IPS-18a (cell line): Measurements from ENCODE around the gene SYT1.

ENCODE experiments used
- H3K27ac ChIP-seq: one replicate; pipeline ENCODE4 v1.5.1; 2013; ENCODE audit warnings: low read length
- H3K27me3 ChIP-seq: one replicate; pipeline ENCODE4 v1.6.1; 2013; ENCODE audit warnings: mild to moderate bottlenecking, low read length; ENCODE audit not compliant: control insufficient read depth, insufficient read depth
- H3K36me3 ChIP-seq: one replicate; pipeline ENCODE4 v1.6.1; 2013; ENCODE audit warnings: low read depth, low read length; ENCODE audit not compliant: control insufficient read depth
- H3K4me1 ChIP-seq: one replicate; pipeline ENCODE4 v1.6.1; 2013; ENCODE audit warnings: low read depth, low read length; ENCODE audit not compliant: control insufficient read depth
- H3K4me3 ChIP-seq: one replicate; pipeline ENCODE4 v1.5.1; 2013; ENCODE audit warnings: low read length
- H3K9ac ChIP-seq: one replicate; pipeline ENCODE4 v1.6.1; 2013; ENCODE audit warnings: mild to moderate bottlenecking, low read length, moderate library complexity
- H3K9me3 ChIP-seq: one replicate; pipeline ENCODE4 v1.6.1; 2013; ENCODE audit warnings: low read depth, low read length; ENCODE audit not compliant: control insufficient read depth

SYT1 gene

DNA sequence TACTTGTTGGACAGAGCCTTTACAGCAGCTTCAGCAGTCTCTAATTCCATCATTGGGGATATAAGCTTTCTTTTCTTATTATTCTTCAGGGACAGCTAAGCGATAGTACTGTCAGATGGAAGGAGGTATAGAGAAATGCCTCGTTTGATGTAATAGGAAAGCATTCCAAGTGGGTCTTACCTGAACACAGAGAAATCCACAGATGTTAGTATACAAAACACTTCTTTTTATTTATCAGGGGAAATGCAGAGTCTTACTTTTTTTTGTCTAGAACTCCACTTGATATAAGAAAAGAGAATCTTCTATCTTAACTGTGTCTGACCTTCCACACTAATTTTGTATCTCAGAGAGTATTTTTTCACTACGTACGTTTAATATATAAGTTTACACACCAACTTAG lies 1.9 kb downstream of the SYT1 start:
- peaks cover 26% of the 10 kb centered on the region for H3K4me1 ChIP-seq
- no peaks in the 10 kb centered on the region for H3K27me3 ChIP-seq
- H3K36me3 ChIP-seq = no peaks in the 10 kb centered on the region
- no peak overlapping the region for H3K9ac ChIP-seq
- H3K27ac ChIP-seq = no peak overlapping the region
- H3K9me3 ChIP-seq = no peaks in the 10 kb centered on the region
- H3K4me3 ChIP-seq = peak overlapping the region; percentile 88

DNA sequence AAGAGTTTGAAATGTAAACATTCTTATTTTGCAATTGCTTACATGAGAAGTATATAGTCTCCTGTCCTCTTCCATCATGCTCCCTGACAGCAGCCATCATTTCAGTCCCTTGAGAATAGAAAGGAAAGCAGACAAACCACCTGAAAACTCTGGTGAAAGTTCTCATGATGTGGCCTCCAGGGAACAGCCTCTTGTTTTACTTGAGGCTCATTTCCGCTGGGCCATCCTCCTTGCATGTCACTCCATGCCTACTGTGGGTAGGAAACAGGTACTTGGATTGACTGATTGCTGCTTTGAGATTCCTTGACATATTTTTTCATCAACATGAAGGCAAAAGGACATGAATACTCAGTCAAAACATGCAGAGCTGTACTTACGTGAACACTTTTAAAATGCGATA lies 6.0 kb downstream of the SYT1 start:
- H3K9ac ChIP-seq = no peak overlapping the region
- no peak overlapping the region for H3K4me3 ChIP-seq
- H3K27ac ChIP-seq = no peak overlapping the region
- H3K27me3 ChIP-seq = no peaks in the 10 kb centered on the region
- H3K9me3 ChIP-seq = no peaks in the 10 kb centered on the region
- peaks cover 26% of the 10 kb centered on the region for H3K4me1 ChIP-seq
- no peaks in the 10 kb centered on the region for H3K36me3 ChIP-seq

- Histone ChIP-seq H3K9me3 (no peaks in the 10 kb centered on the region), H3K9ac (no peak overlapping the region), H3K4me1 (peaks cover 19% of the 10 kb centered on the region), H3K36me3 (no peaks in the 10 kb centered on the region), H3K27ac (no peak overlapping the region), H3K27me3 (no peaks in the 10 kb centered on the region), H3K4me3 (no peak overlapping the region)
Measured at GRCh38 chr12:78871566-78871965, 7.0 kb downstream of the SYT1 start.

GRCh38 chr12:78878459-78878858 lies 13.9 kb downstream of the SYT1 start:
- Histone ChIP-seq H3K9ac (no peak overlapping the region), H3K36me3 (peaks cover 5% of the 10 kb centered on the region), H3K4me3 (no peak overlapping the region), H3K9me3 (no peaks in the 10 kb centered on the region), H3K27ac (no peak overlapping the region), H3K27me3 (no peaks in the 10 kb centered on the region), H3K4me1 (peaks cover 31% of the 10 kb centered on the region)

DNA sequence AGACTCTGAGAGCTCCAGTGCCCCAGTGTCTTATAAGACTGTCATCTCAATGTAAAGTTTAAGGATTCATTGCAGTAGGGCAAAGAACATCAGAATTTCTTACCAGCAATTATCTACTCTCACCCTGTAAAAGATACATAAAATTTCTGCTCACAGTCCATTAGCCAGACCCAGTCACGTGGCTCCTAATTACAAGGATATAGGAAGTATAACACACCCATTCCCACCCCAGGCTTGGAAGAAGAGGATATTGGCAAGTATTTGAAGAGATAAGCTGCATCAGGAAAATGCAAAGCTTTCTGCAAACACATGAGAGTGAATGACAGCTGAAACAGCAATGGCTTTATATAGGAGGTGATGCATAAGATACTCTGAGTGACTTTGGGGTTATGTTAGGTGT lies 14.3 kb downstream of the SYT1 start:
- Histone ChIP-seq H3K27ac (no peak overlapping the region), H3K36me3 (peaks cover 5% of the 10 kb centered on the region), H3K9me3 (no peaks in the 10 kb centered on the region), H3K4me1 (peaks cover 31% of the 10 kb centered on the region), H3K9ac (no peak overlapping the region), H3K4me3 (no peak overlapping the region), H3K27me3 (no peaks in the 10 kb centered on the region)

DNA sequence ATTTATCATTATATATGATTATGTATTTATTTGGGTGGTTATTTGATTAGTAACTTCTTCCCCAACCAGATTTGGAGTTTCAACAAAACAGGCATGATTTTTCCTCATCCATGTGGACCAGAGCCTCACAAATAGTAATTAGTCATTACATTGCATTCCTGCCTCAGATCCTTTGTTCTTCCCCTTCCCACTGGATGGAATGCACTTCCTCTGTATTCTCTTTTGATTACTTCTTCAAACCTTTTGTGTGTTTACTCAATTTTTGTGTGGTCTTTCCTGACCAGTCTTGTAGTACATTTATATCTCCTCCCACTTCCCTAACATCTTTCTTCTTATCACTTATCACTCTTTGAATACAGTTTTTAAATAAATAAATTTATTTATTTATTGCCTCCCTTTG lies 15.5 kb downstream of the SYT1 start:
- H3K27me3 ChIP-seq = no peaks in the 10 kb centered on the region
- no peaks in the 10 kb centered on the region for H3K9me3 ChIP-seq
- H3K4me3 ChIP-seq = no peak overlapping the region
- peaks cover 27% of the 10 kb centered on the region for H3K4me1 ChIP-seq
- no peak overlapping the region for H3K27ac ChIP-seq
- no peak overlapping the region for H3K9ac ChIP-seq
- peaks cover 5% of the 10 kb centered on the region for H3K36me3 ChIP-seq

DNA sequence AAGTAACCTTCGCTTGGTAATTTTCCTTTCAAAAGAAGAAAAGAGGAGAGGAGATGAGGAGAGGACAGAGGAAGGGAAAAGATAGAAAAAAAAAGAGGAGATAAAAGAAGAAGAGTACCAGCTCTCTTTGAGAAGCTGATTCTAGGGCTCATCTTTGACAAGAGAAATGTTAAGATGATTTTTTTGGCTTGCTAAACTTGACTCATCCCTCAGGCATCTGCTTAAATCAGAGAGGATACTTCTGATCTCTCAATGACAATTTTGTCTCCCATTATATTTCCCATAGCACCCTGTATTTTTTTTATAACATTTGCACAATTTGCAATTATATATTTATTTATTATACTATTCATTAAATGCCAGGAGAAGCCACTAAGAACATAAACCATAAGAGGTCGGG lies 17.1 kb downstream of the SYT1 start:
- Histone ChIP-seq H3K27ac (no peak overlapping the region), H3K4me3 (no peak overlapping the region), H3K27me3 (no peaks in the 10 kb centered on the region), H3K9ac (no peak overlapping the region), H3K9me3 (no peaks in the 10 kb centered on the region), H3K36me3 (peaks cover 5% of the 10 kb centered on the region), H3K4me1 (peaks cover 32% of the 10 kb centered on the region)

DNA sequence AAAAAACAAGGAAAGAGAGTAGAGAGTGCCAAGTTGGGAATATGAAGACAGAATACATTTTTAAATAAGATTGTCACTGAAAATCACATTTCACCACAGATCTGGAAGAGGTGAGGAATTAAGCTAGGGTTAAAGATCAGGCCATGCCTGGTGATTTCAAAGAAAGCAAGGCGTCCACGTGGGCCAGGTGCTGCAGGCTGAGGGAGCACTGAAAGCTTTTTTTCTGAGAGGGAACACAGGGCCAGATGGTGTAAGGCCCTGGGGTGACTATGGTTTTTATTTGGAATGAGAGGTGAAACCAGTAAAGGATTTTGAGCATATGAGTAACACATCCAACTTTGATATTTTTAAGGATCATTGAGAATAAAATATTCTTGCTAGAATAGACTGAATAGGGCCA lies 20.9 kb downstream of the SYT1 start:
- H3K27ac ChIP-seq = no peak overlapping the region
- peaks cover 30% of the 10 kb centered on the region for H3K4me1 ChIP-seq

DNA sequence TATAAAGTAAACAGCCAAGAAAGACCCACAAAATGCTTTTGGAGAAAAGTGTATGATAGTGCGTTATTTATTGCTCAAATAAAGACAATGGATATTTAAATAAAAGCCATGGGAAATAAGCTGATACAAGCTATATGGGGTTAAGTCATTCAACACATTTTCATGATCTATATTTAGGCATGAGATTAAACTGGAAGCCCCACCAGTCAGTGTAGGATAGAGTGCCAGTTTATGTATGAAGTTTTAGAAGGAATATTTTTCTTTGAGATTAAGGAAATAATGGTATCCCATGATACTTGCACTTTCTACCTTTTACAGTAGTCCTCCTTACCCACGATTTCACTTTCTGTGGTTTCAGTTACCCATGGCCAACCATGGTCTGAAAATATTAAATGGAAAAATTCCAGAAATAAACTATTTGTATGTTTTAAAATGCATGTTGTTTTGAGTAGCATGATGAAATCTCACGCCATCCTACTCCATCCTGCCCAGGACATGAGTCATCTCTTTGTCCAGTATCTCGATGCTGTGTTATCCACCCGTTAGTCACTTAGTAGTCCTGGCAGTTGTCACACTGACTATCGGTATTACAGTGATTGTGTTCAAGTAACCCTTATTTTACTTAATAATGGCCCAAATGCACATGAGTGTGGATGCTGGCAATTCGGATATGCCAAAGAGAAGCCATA lies 22.3 kb downstream of the SYT1 start:
- Histone ChIP-seq H3K36me3 (no peaks in the 10 kb centered on the region), H3K27me3 (no peaks in the 10 kb centered on the region), H3K4me3 (no peak overlapping the region), H3K9me3 (no peaks in the 10 kb centered on the region), H3K27ac (no peak overlapping the region), H3K4me1 (peaks cover 21% of the 10 kb centered on the region), H3K9ac (no peak overlapping the region)

More for the DNA sequence above, 20.9 kb downstream of the SYT1 start:
- Histone ChIP-seq H3K4me3 (no peak overlapping the region), H3K9ac (no peak overlapping the region), H3K27me3 (no peaks in the 10 kb centered on the region), H3K9me3 (no peaks in the 10 kb centered on the region), H3K36me3 (no peaks in the 10 kb centered on the region)

DNA sequence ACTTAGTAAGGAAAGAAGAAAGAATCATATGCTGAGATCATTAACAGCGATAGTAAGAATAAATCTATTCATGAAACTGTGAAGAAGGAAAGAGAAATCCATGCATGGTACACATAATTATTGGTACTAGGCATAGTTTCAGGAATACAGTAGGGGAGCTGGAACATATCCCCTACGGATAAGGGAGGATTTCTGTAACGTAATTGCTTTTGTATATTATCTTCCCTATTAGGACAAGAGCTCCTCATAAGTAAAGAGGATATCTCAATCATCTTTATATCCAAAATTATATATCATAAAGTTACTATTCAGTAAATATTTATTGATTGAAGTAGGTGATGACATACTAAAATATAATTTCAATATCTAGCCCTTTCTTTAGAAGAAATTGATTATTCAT lies 22.9 kb downstream of the SYT1 start:
- peaks cover 21% of the 10 kb centered on the region for H3K4me1 ChIP-seq
- H3K36me3 ChIP-seq = no peaks in the 10 kb centered on the region
- no peaks in the 10 kb centered on the region for H3K27me3 ChIP-seq
- no peak overlapping the region for H3K9ac ChIP-seq
- H3K9me3 ChIP-seq = no peaks in the 10 kb centered on the region
- H3K27ac ChIP-seq = no peak overlapping the region
- H3K4me3 ChIP-seq = no peak overlapping the region

- no peak overlapping the region for H3K9ac ChIP-seq
- H3K4me1 ChIP-seq = peaks cover 21% of the 10 kb centered on the region
- H3K27ac ChIP-seq = no peak overlapping the region
- no peaks in the 10 kb centered on the region for H3K27me3 ChIP-seq
- H3K36me3 ChIP-seq = no peaks in the 10 kb centered on the region
- no peaks in the 10 kb centered on the region for H3K9me3 ChIP-seq
- no peak overlapping the region for H3K4me3 ChIP-seq
Measured at GRCh38 chr12:78888568-78888967, 24.0 kb downstream of the SYT1 start.

DNA sequence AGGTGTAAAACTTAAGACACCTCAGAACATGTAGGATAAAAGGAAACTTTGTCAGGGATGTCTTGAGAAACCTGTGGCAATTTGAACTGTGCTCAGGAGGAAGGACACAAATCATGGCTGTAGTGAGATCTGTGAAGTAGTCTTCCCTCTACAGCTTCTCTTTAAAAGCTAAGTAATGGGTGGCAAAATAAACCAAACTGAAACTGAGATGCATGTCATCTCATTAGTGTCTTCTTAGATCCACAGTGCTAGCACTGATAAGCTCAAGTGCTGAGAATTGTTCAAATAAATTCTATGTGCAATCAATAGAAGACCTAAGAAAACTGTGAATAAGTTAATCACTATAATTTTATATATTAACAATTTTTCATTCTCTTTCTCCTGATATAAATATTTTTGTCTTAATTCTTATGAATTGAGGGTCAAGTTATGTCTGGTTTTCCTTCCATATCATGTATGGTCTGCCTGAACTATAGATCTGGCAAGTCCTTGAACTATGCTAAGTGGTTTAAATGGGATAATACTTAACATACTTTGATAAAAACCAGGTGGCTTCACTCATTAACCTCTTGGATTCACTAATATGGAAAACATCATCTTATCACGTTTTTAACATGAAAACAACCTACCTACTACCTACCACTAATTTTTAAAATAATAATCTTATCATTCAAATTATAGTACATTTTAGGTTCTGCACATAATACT lies 27.2 kb downstream of the SYT1 start:
- H3K4me1 ChIP-seq = peaks cover 13% of the 10 kb centered on the region
- H3K9ac ChIP-seq = no peak overlapping the region
- no peak overlapping the region for H3K4me3 ChIP-seq
- no peaks in the 10 kb centered on the region for H3K36me3 ChIP-seq
- no peaks in the 10 kb centered on the region for H3K27me3 ChIP-seq
- H3K27ac ChIP-seq = no peak overlapping the region
- H3K9me3 ChIP-seq = no peaks in the 10 kb centered on the region
